Osteoblast (primary cell): Measurements from ENCODE around the gene IRAK4. TPM values are rescaled to one million over a fixed set of nuclear protein-coding genes. Genes with fewer than 3 reads are reported as not detected.

ENCODE experiments used
- DNase-seq: peaks from one replicate; pipeline ENCODE4 v3.0.0; 2011; ENCODE audit warnings: low spot score, mixed read lengths; ENCODE audit not compliant: insufficient read length; ENCODE audit errors: missing footprints
- H2AFZ ChIP-seq: 2 replicates; pipeline ENCODE4 v1.6.0; 2011; ENCODE audit warnings: mild to moderate bottlenecking, low read length
- H3K27ac ChIP-seq: 2 replicates; pipeline ENCODE4 v1.5.1; 2011; ENCODE audit warnings: mild to moderate bottlenecking, low read depth, low read length, moderate library complexity
- H3K27me3 ChIP-seq: 2 replicates; pipeline ENCODE4 v1.6.0; 2012; ENCODE audit warnings: mild to moderate bottlenecking, control low read depth, inconsistent platforms, low read length, moderate library complexity; ENCODE audit not compliant: insufficient read depth
- H3K36me3 ChIP-seq: 2 replicates; pipeline ENCODE4 v1.5.1; 2011; ENCODE audit warnings: mild to moderate bottlenecking, low read length, control low read depth, moderate library complexity; ENCODE audit not compliant: insufficient read depth
- H3K4me1 ChIP-seq: 2 replicates; pipeline ENCODE4 v1.5.1; 2011; ENCODE audit warnings: mild to moderate bottlenecking, low read length, control low read depth, moderate library complexity; ENCODE audit not compliant: insufficient read depth
- H3K4me2 ChIP-seq: 2 replicates; pipeline ENCODE4 v1.6.0; 2011; ENCODE audit warnings: mild to moderate bottlenecking, low read length; ENCODE audit not compliant: insufficient read depth
- H3K4me3 ChIP-seq: fragments of 200-600 bp; sonication (generic); 3 replicates; pipeline ENCODE4 v1.5.1; 2012; ENCODE audit warnings: mild to moderate bottlenecking, low read length, inconsistent platforms; ENCODE audit not compliant: insufficient read depth
- H3K79me2 ChIP-seq: 2 replicates; pipeline ENCODE4 v1.6.0; 2012; ENCODE audit warnings: mild to moderate bottlenecking, low read length, control low read depth, inconsistent platforms; ENCODE audit not compliant: insufficient read depth
- H3K9me3 ChIP-seq: 2 replicates; pipeline ENCODE4 v1.5.1; 2011; ENCODE audit warnings: low read depth, low read length, control low read depth
- H4K20me1 ChIP-seq: 2 replicates; pipeline ENCODE4 v1.6.0; 2012; ENCODE audit warnings: mild to moderate bottlenecking, low read length, control low read depth; ENCODE audit not compliant: insufficient read depth
- CTCF ChIP-seq: IDR thresholded peaks from 2 replicates; pipeline ENCODE4 v1.5.1; 2011; ENCODE audit warnings: mild to moderate bottlenecking, low read depth, low read length, moderate library complexity; ENCODE audit errors: extremely low read depth
- total RNA-seq: library from RNA; depleted of rRNA; stranded (reverse); fragments of >200 nt; gene quantifications from 2 replicates; pipeline ENCODE4 v1.2.3, GENCODE V29; 2012

Gene IRAK4
- total RNA-seq, 1 donor: 27.9 TPM

GRCh38 chr12:43836475-43836989 is 77.8 kb downstream of the IRAK4 start:
- Histone ChIP-seq H3K27ac (peak overlapping the region; percentile 54), H3K9me3 (no peaks in the 10 kb centered on the region), H3K4me3 (peak overlapping the region; percentile 80), H3K79me2 (peaks cover 26% of the 10 kb centered on the region), H4K20me1 (no peaks in the 10 kb centered on the region), H3K27me3 (no peaks in the 10 kb centered on the region), H3K36me3 (no peaks in the 10 kb centered on the region), H2AFZ (peak overlapping the region; percentile 76), H3K4me1 (peaks cover 10% of the 10 kb centered on the region), H3K4me2 (peak overlapping the region; percentile 81)
- TF ChIP-seq CTCF: no peak
- peak; percentile 66 for DNase-seq

Other genes starting within 250 kb of the IRAK4 start
- under 0.01 TPM in 1 of 2 replicates, not detected in the other for gene ADAMTS20, start 206.7 kb upstream of the IRAK4 start, total RNA-seq
- 18.9 and 20.6 TPM in 2 replicates for gene PUS7L, start 161 bp upstream of the IRAK4 start, total RNA-seq
- 180 and 219 TPM in 2 replicates for gene TWF1, start 47.4 kb downstream of the IRAK4 start, total RNA-seq
- 20.6 and 22.4 TPM in 2 replicates for gene TMEM117, start 77.1 kb downstream of the IRAK4 start, total RNA-seq